ENCODE data around the gene HAUS3.

HAUS3 gene

DNA sequence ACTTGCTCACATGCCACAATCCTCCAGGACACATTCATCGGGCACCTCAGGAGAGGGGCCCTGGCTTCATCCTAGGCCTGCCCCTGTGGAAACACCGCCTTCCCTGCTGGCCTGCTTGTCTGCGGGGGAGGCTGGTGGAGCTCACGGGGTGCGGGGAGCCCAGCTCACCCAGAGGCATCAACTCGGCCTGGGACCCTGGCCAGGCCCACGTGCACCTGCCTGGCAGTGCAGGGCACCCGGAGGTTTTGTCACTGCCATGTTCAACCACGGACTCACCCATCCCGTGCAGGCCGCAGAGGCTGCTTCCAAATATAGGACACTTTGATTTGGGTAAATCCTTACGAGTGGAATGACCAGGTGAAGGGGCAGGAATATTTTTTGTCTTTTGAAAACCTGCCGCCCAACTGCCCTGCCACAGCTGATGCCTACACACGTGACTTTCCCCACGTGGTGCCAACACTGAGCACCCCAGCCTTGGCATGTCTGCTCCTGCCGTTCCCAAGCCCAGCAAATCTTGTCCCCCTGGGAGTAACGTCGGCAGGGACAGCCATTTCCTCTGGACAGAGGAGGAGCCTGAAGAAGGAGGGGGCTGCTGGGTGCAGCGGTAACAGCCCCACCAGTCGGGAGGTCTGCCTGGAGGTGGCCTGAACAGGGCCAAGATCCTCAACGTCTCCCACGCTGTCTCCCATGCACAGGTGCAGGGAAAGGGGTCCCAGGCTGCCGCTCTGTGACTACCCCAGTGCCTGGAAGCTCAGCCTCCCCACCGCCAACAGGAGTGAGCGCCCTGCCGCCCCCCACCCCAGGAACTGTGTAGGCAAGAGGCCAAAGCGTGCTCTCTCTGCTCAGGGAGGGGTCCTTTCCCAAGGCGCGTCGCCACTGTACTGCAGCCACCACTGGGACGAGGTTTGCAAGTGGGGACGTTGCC, 11.5 kb upstream of the HAUS3 start:
- H3K4me1 Mint-ChIP-seq (ENCODE audit: low read depth): peaks cover 4% of the 10 kb centered on the region
- H3K27me3 Mint-ChIP-seq: no peaks in the 10 kb centered on the region
- H3K4me3 Mint-ChIP-seq: no peak overlapping the region
- no peak for DNase-seq
- H3K9me3 Mint-ChIP-seq: no peaks in the 10 kb centered on the region
- no peak overlapping the region for H3K27ac Mint-ChIP-seq
- peaks cover 15% of the 10 kb centered on the region for H3K36me3 Mint-ChIP-seq (ENCODE audit: low read depth)

DNA sequence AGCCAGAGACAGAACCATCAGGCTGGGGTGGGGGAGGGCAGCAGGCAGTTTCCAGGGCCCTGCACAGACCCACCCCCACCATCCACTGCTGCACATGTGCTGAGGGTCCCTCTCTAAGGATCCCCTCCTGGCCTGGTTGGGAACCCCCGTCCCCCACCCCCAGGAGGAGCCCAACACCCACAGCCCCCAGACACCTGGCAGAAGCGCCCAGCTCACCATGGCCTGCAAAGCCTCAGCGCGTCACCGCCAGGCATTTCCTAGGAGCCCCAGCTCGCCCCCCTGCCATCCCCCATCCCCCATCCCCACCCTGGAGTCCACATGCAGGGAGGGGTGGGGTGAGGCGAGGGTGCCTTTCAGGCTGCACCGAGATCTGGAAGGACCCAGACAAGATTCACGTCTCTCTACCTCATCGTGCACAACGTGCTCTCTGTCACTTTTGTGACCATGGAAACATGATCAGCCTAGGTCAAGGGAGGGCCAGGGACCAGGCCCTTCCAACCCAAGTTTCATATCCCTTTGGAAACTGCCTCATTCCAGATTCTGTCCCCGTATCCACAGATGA, 10.7 kb upstream of the HAUS3 start:
- no peak overlapping the region for H3K4me3 Mint-ChIP-seq
- DNase-seq: no peak

DNA sequence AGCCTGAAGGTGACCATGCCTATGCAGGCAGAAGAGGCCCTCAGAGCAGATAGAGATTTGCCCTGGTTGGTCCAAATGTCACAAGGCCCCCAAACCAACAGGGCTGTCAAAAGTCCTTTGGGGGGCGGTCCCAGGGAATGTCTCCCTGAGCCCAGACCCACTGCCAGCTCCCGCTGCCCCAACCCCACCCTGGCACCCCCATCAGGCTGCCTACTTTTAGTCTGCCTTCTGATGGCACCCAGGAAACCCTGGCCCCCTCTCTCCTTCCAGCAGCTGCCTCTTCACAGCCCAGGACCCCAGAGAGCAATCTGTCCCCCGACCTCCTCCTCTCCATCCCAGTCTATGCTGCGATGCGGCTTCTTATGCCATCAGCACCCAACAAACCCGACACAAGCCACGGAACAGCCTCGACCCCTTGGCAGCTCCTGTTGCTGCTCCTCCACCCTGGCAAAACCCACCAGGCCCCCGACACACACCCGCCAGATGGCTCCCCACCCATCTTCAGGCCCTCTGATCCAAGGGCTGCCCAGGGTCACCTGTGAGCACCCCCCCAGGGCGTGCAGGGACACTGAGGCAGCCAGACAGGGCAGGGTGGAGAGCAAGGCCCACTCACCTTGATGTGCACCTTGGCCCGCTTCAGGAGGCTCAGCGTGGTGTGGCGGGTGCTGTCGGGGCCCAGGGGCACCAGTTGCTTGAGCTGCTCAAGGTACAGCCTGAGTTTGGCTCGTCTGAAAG, 10.0 kb upstream of the HAUS3 start:
- H3K27ac Mint-ChIP-seq: peak overlapping the region; percentile 13

More for the DNA sequence above, 10.7 kb upstream of the HAUS3 start:
- Mint-ChIP-seq H3K4me1 (ENCODE audit: low read depth) (peaks cover 3% of the 10 kb centered on the region), H3K9me3 (no peaks in the 10 kb centered on the region), H3K27ac (no peak overlapping the region), H3K27me3 (no peaks in the 10 kb centered on the region), H3K36me3 (ENCODE audit: low read depth) (peaks cover 15% of the 10 kb centered on the region)

DNA sequence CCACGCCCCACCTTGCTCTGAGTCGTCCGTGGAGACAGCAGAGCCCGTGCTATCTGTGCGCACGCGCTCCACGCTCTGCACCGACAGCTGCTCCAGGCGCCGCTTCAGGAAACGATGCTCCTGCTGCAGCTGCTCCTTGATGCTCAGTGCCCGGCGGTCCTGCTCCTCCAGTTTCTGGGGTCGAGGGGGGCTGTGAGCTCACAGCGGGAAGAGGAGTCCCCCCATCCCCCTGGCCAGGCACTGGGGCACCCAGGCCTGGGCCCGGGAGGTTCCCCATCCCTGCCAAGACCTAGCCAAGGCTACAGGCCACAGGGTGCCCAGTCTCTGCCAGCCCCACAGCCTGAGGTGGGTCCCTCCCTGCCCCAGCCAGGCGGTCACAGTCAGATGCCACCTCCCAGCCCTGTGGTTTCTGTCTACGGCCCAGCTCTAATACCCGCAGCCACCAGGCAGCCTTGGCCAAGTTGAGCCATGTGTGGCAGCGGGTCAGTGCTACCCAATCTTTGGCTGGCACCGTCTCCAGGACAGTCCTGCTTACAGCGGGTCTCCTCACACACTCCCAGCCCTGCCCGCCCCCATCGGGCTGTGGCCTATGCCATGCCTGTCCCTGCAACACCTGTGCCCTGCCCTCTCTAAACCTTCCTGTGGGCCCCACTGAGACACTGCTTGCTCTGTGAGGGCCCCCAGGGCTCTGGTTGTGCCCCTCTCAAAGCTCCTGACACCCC, 9.3 kb upstream of the HAUS3 start:
- no peak overlapping the region for H3K4me3 Mint-ChIP-seq
- no peaks in the 10 kb centered on the region for H3K27me3 Mint-ChIP-seq
- no peaks in the 10 kb centered on the region for H3K4me1 Mint-ChIP-seq (ENCODE audit: low read depth)
- H3K36me3 Mint-ChIP-seq (ENCODE audit: low read depth): peaks cover 15% of the 10 kb centered on the region
- no peaks in the 10 kb centered on the region for H3K9me3 Mint-ChIP-seq
- DNase-seq: no peak
- no peak overlapping the region for H3K27ac Mint-ChIP-seq

More for the DNA sequence above, 10.0 kb upstream of the HAUS3 start:
- no peaks in the 10 kb centered on the region for H3K27me3 Mint-ChIP-seq
- DNase-seq: peak; percentile 22
- H3K9me3 Mint-ChIP-seq: no peaks in the 10 kb centered on the region
- peaks cover 1% of the 10 kb centered on the region for H3K4me1 Mint-ChIP-seq (ENCODE audit: low read depth)
- peaks cover 15% of the 10 kb centered on the region for H3K36me3 Mint-ChIP-seq (ENCODE audit: low read depth)
- no peak overlapping the region for H3K4me3 Mint-ChIP-seq

DNA sequence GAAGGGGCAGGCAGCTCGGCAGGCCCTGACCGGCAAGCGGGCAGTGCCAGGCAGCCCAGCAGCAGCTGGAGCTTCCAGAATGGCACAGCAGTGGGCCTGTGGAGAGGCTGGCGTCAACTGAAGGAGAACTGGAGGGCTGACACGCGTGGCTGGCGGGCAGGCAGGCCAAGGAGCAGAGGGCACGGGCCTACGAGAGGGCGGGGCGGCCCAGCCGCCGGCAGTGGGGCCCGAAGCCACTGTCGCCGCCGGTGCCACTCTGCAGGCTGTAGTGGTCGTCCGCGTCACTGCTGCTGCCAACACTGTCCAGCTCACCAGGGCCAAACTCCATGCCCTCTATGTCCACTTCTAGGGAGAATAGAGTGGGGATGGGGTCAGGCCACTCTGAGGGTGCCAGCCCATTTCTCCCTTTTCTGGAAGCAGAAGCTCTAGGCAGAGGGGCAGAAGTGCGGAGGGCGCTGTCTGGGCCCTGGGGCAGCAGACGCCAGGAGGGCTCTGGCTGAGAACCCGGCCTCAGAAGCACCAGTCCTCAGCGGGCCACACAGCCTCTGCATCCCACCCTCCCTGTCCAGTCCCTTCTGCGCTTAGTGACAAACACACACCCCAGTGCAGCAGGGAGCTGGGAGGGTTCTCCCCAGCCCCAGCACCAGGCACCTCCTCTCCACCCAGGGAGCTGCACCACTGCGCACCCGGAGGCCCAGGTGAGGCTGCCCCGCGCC, 8.6 kb upstream of the HAUS3 start:
- no peak for DNase-seq
- H3K36me3 Mint-ChIP-seq (ENCODE audit: low read depth): peaks cover 15% of the 10 kb centered on the region
- no peaks in the 10 kb centered on the region for H3K27me3 Mint-ChIP-seq
- no peak overlapping the region for H3K27ac Mint-ChIP-seq
- H3K9me3 Mint-ChIP-seq: no peaks in the 10 kb centered on the region
- H3K4me3 Mint-ChIP-seq: no peak overlapping the region
- peaks cover 2% of the 10 kb centered on the region for H3K4me1 Mint-ChIP-seq (ENCODE audit: low read depth)

DNA sequence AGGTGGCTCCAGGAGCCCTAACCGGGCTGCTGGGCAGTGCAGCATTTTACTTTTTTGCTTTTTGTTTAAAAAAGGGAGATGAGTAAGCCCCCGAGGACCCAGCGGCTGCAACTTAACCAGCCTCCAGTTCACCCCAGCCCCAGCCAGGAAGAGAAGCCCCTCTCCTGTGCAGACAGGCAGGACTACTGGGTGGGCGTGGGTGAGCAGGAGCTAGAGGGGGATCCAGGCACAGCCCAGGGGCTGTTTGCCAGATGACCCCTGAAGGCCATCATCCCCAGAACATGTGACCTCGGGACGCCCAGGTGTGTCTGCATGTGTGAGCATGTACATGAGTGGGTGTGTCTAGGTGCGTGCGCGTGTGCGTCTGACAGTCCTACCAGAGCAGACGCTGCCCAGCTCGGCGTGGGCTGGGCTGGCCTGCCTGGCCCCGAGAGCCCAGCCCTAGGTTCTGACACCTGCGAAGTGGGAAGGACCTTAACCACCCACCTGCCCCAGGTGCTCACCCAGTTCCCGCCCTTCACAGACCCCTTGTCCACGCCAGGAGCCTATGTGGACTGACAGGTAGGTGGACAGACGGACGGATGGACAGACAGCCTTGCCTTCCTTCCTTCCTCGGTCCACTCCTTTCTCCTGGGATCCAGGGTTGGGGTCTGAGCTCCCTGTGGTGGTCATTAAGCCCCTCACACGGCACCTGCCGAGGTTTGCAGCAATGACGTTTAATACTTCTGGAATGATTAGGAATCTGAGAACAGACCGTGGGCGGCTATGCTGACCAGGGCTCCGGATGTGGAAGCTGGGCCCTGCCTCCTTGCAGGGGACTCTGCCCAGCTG, 7.8 kb upstream of the HAUS3 start:
- Mint-ChIP-seq H3K36me3 (ENCODE audit: low read depth) (peaks cover 15% of the 10 kb centered on the region), H3K4me3 (no peak overlapping the region), H3K4me1 (ENCODE audit: low read depth) (peaks cover 10% of the 10 kb centered on the region), H3K27me3 (no peaks in the 10 kb centered on the region), H3K9me3 (no peaks in the 10 kb centered on the region), H3K27ac (no peak overlapping the region)
- peak; percentile 29 for DNase-seq

DNA sequence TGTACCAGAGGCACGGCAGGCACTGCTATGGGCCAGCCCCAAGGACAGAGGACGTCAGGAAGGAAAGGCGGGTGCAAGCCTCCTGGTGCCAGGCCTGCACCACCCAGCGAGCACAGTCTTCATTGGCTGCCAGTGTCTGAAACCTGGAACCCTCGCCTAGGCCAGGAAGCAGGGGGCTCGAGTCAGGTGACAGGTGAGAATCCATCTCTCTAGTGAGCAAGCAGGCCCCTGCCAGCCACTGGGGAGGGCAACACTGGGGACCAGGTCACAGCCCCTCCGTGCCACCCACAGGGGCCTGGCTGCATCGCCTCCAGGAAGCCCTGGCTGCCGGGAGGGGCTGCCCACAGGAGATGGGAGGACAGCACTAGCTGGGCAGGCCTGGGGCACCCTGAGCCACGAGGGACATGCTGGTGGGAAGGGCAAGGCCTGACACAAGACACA, 6.9 kb upstream of the HAUS3 start:
- Mint-ChIP-seq H3K9me3 (no peaks in the 10 kb centered on the region), H3K4me1 (ENCODE audit: low read depth) (peaks cover 13% of the 10 kb centered on the region), H3K27me3 (no peaks in the 10 kb centered on the region), H3K27ac (no peak overlapping the region), H3K36me3 (ENCODE audit: low read depth) (peaks cover 8% of the 10 kb centered on the region), H3K4me3 (no peak overlapping the region)
- no peak for DNase-seq

DNA sequence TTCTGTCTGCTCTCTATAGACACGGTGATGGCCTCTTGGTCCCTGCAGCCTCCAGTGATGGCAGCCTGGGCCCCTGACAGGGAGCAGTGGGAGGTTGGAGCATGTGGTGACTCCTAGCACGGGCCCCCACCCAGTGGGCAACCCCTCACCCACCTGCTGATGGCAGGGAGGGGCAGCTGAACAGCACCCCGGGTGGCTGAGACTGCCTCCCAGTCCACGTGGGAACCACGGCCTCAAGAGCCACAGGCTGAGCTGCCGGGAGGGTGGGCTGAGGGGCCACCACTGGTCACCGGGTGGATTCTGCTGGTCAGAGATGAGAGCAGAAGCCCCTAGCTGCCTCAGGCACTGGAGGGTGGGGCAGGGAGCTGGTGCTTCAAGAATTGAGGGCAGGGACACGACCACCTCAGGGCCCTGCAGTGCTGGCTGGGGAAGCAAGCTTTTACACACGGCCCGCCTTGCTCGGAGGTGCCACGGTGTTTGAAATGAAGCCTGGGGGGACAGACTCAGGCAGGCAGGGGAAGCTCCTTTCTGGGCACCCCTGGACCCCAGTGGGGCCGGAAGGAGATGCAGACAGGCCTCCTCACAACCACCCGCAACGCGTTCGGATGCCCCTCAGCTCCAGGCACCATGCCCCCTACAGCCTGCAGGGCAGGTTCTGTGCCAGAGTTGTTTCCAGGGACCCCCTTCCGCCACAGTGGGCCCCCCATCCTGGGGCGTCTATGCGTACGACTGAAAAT, 6.3 kb upstream of the HAUS3 start:
- DNase-seq: no peak
- Mint-ChIP-seq H3K4me1 (ENCODE audit: low read depth) (peaks cover 19% of the 10 kb centered on the region), H3K4me3 (no peak overlapping the region), H3K9me3 (no peaks in the 10 kb centered on the region), H3K36me3 (ENCODE audit: low read depth) (peaks cover 8% of the 10 kb centered on the region), H3K27me3 (no peaks in the 10 kb centered on the region), H3K27ac (no peak overlapping the region)

DNA sequence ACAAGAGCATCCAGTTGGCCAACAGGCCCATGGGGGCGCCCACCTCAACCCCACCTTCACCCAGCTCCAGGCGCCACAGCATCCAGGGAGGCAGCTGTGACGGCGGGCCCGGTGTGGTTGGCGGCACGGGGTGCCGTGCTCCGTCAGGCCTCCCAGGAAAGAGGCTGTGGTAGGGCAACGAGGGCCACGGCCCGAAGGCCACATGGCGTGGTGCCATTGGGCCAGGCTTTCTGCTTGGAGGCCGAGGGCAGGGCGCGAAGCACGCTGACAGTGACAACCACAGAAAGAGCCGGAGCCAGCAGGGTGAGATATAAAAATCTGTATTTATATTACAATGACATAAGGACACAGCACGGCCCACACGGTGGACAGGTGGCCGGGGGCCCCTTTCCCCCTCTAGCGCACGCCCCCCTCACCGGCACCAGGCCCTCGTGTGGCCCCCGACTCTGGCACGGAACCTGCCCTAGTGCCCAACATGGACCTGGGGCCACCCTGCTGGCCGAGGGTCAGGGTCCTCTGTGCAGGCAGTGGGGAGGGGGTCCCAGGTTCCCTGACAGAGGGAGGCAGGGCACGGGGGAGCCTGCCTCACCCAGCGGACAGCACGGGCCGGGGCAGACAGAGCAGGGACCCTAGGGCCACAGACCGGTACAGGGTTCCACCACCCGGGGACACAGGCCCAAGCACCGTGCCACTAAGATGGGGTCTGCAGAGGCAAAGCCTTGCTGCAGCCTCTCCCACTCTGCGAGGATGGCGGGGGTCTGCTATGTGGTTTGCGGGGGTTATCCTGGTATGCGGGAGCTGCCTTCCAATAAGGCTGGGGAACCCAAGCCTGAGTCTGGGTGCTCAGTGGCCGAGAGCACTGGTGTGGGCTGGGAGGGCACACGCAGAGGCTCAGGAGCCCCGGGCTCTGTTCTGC, 5.5 kb upstream of the HAUS3 start:
- Mint-ChIP-seq H3K27me3 (no peaks in the 10 kb centered on the region), H3K9me3 (no peaks in the 10 kb centered on the region), H3K27ac (no peak overlapping the region), H3K4me3 (no peak overlapping the region), H3K36me3 (ENCODE audit: low read depth) (peaks cover 5% of the 10 kb centered on the region), H3K4me1 (ENCODE audit: low read depth) (peaks cover 24% of the 10 kb centered on the region)
- DNase-seq: no peak

DNA sequence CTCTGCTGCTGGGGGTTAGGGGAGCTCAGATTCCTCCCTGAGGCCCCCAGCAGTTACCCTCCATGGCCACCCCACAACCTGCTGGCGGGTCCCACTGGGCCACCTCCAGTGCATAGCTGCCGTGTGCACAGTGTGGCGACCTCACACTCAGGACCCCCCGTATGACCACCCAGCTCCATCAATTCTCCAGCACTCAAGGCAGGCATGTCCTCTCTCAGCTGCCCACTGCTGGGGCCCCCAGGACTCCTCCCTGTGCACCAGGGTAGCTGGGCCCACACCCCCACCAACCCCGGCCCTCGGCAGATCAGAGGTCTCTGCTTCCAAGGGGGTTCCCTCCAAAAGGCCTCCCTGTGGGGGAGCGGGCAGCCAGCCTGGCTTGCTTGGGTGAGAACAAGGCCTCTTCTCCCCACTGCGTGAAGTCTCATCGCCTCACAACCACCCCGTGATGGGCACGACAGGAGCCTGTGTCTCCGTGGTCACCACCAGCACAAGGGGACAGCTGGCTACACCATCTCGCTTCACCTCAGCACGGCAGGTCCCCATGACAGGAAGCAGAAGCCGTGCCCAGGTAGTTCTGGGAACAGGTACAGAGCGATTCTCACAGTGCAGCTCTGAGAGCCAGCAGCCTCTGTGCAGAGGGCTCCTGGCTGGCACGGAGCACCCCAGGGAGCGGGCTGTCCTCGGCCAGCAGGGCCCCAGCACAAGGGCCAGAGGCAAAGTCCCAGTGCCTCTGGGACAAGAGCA, 4.6 kb upstream of the HAUS3 start:
- no peak overlapping the region for H3K4me3 Mint-ChIP-seq
- peaks cover 6% of the 10 kb centered on the region for H3K36me3 Mint-ChIP-seq (ENCODE audit: low read depth)
- peaks cover 26% of the 10 kb centered on the region for H3K4me1 Mint-ChIP-seq (ENCODE audit: low read depth)
- DNase-seq: no peak
- H3K9me3 Mint-ChIP-seq: no peaks in the 10 kb centered on the region
- H3K27ac Mint-ChIP-seq: no peak overlapping the region
- H3K27me3 Mint-ChIP-seq: no peaks in the 10 kb centered on the region

DNA sequence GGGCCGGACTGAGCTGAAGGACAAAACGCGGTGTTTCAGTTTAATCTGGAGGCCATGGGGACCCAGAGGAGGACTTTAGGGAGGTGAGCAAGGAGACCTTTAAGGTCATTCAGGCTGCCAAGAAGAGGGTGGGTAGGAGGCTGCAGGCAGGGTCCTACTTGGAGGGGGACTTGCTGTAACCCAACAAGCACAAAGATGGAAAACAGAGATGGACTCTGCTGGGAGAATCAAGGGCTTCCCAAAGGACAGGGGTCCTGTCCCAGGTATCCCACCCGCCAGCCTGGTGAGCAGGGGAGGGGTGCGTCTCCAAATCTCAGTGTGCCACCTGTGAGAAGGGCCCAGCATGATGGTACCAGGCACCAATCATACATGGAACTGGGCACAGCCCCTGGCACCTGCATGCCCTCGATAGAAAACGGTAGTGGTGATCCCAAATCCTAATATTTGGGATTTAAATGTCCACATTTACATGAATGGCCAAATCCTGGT, 3.9 kb upstream of the HAUS3 start:
- peak overlapping the region; percentile 27 for H3K27ac Mint-ChIP-seq

More for the DNA sequence above, 3.9 kb upstream of the HAUS3 start:
- DNase-seq: no peak
- Mint-ChIP-seq H3K36me3 (ENCODE audit: low read depth) (peaks cover 11% of the 10 kb centered on the region), H3K4me1 (ENCODE audit: low read depth) (peaks cover 27% of the 10 kb centered on the region), H3K27me3 (no peaks in the 10 kb centered on the region), H3K4me3 (no peak overlapping the region), H3K9me3 (no peaks in the 10 kb centered on the region)

Measured in activated T-cell treated with anti-CD3 and anti-CD28 coated beads, Interleukin-2, amount 50 U/mL, for 24 hours (primary cell).